WTC11 (cell line): ENCODE data around the gene CDC20. TPM values are rescaled to one million over a fixed set of nuclear protein-coding genes. Genes with fewer than 3 reads are reported as not detected.

Source experiments
- ATAC-seq: fragments of 200-7000 bp; cut with Tn5 transposase; 2 replicates; pipeline ENCODE4 v1.10.0; 2021; ENCODE audit warnings: mild to moderate bottlenecking, moderate library complexity
- CTCF ChIA-PET: fragments of 300-600 bp; sonication (Branson Sonifier 250); formaldehyde crosslinking; loops from one replicate; lab custom pipeline; 2021; ENCODE audit warnings: antibody characterized with exemption; lab: Charles Lee
- POLR2A ChIA-PET: fragments of 350-600 bp; sonication (Branson Sonifier 250); formaldehyde crosslinking; loops from one replicate; lab custom pipeline; 2021; ENCODE audit warnings: antibody characterized with exemption; lab: Charles Lee
- DNase-seq: peaks from one replicate; pipeline ENCODE4 v3.0.0; 2021; ENCODE audit warnings: low spot score
- H3K27ac Mint-ChIP-seq: 2 replicates; pipeline ENCODE4 v1.8.0; 2021; ENCODE audit warnings: mixed read lengths
- H3K27me3 Mint-ChIP-seq: 2 replicates; pipeline ENCODE4 v1.8.0; 2021; ENCODE audit warnings: low read depth, mild to moderate bottlenecking, moderate library complexity, mixed read lengths
- H3K36me3 Mint-ChIP-seq: 2 replicates; pipeline ENCODE4 v1.8.0; 2021; ENCODE audit warnings: mixed read lengths
- H3K4me1 Mint-ChIP-seq: 2 replicates; pipeline ENCODE4 v1.8.0; 2022; ENCODE audit warnings: mixed read lengths
- H3K4me3 Mint-ChIP-seq: 2 replicates; pipeline ENCODE4 v1.8.0; 2021; ENCODE audit warnings: mild to moderate bottlenecking, moderate library complexity, mixed read lengths
- H3K9me3 Mint-ChIP-seq: 2 replicates; pipeline ENCODE4 v1.8.0; 2021; ENCODE audit warnings: mixed read lengths
- CREB1 ChIP-seq: sonication (generic); formaldehyde crosslinking; IDR thresholded peaks from 2 replicates; pipeline ENCODE4 v1.8.0; 2023; ENCODE audit warnings: mild to moderate bottlenecking, missing genetic modification reagents
- ESRRA ChIP-seq: sonication (generic); formaldehyde crosslinking; IDR thresholded peaks from 2 replicates; pipeline ENCODE4 v1.8.1; 2022; ENCODE audit warnings: mild to moderate bottlenecking, missing genetic modification reagents, borderline replicate concordance
- GTF2I ChIP-seq: fragments of 250-450 bp; sonication (Bioruptor Pico); conservative IDR thresholded peaks from 2 replicates; pipeline ENCODE4 v1.4.0; 2021; ENCODE audit warnings: mild to moderate bottlenecking
- NFYB ChIP-seq: sonication (generic); formaldehyde crosslinking; conservative IDR thresholded peaks from 2 replicates; pipeline ENCODE4 v1.8.0; 2022; ENCODE audit warnings: low read depth, missing genetic modification reagents
- NR3C1 ChIP-seq: sonication (generic); formaldehyde crosslinking; conservative IDR thresholded peaks from 2 replicates; pipeline ENCODE4 v1.8.1; 2023; ENCODE audit warnings: low read depth, mild to moderate bottlenecking, missing genetic modification reagents
- SMAD3 ChIP-seq: sonication (generic); formaldehyde crosslinking; IDR thresholded peaks from 2 replicates; pipeline ENCODE4 v1.8.0; 2022; ENCODE audit warnings: missing genetic modification reagents, mild to moderate bottlenecking, borderline replicate concordance
- SOX15 ChIP-seq: fragments of 250-450 bp; sonication (Bioruptor Pico); IDR thresholded peaks from 2 replicates; pipeline ENCODE4 v1.9.0; 2021; ENCODE audit warnings: mild to moderate bottlenecking
- TEAD4 ChIP-seq: sonication (generic); formaldehyde crosslinking; IDR thresholded peaks from 2 replicates; pipeline ENCODE4 v1.8.0; 2022; ENCODE audit warnings: mild to moderate bottlenecking, missing genetic modification reagents
- total RNA-seq: library from RNA; stranded (reverse); gene quantifications from 3 replicates; pipeline ENCODE4 v1.2.3, GENCODE V29; 2021
- TF ChIP-seq, protein P1 (sequence below): sonication (generic); formaldehyde crosslinking; IDR thresholded peaks from 2 replicates; pipeline ENCODE4 v1.8.0; 2023; ENCODE audit warnings: missing genetic modification reagents, mild to moderate bottlenecking, borderline replicate concordance
- TF ChIP-seq, protein P2 (sequence below): sonication (generic); formaldehyde crosslinking; IDR thresholded peaks from 2 replicates; pipeline ENCODE4 v1.8.1; 2023; ENCODE audit warnings: mild to moderate bottlenecking, missing genetic modification reagents, moderate library complexity
- TF ChIP-seq, protein P3 (sequence below): sonication (generic); formaldehyde crosslinking; IDR thresholded peaks from 2 replicates; pipeline ENCODE4 v1.8.0; 2022; ENCODE audit warnings: mild to moderate bottlenecking, missing genetic modification reagents
- TF ChIP-seq, protein P4 (sequence below): fragments of 250-450 bp; sonication (Bioruptor Pico); IDR thresholded peaks from 2 replicates; pipeline ENCODE4 v1.8.0; 2021; ENCODE audit warnings: mild to moderate bottlenecking
- TF ChIP-seq, protein P5 (sequence below): fragments of 200-600 bp; IDR thresholded peaks from 2 replicates; pipeline ENCODE4 v1.8.0; 2022; ENCODE audit warnings: antibody characterized with exemption
- TF ChIP-seq, protein P6 (sequence below): fragments of 250-450 bp; sonication (Bioruptor Pico); IDR thresholded peaks from 2 replicates; pipeline ENCODE4 v1.9.0; 2021; ENCODE audit warnings: mild to moderate bottlenecking, borderline replicate concordance
- TF ChIP-seq, protein P7 (sequence below): sonication (generic); formaldehyde crosslinking; IDR thresholded peaks from 2 replicates; pipeline ENCODE4 v1.8.1; 2023; ENCODE audit warnings: mild to moderate bottlenecking, missing genetic modification reagents, moderate library complexity
- TF ChIP-seq, protein P8 (sequence below): sonication (generic); formaldehyde crosslinking; IDR thresholded peaks from 2 replicates; pipeline ENCODE4 v1.8.0; 2022; ENCODE audit warnings: mild to moderate bottlenecking, missing genetic modification reagents

The CDC20 gene
- total RNA-seq, 1 experiment from 2014 or later = 280 TPM

DNA sequence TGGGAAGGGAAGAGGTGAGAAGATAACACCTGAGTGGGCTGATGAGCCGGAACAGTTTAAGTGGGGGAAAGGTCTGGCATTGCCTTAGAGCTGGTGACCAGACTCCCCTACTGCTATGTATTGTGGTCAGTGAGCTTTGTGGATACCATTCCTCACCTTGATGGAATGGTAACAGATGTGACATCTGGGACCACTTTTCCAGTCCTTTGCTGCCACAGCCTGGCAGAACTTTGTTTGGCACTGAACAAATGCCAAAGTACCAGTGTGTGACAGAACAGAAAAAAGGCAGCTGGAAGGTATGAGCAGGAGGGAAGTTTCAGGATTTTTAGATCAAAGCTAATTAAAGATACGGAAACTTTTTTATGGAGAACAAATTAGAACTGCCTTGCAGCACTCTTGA, 24.7 kb downstream of the CDC20 start (continued):
- no peak for TF ChIP-seq NR3C1 (CRISPR knock-in tag)
- no peak for TF ChIP-seq ESRRA
- TF ChIP-seq, protein P1, sequence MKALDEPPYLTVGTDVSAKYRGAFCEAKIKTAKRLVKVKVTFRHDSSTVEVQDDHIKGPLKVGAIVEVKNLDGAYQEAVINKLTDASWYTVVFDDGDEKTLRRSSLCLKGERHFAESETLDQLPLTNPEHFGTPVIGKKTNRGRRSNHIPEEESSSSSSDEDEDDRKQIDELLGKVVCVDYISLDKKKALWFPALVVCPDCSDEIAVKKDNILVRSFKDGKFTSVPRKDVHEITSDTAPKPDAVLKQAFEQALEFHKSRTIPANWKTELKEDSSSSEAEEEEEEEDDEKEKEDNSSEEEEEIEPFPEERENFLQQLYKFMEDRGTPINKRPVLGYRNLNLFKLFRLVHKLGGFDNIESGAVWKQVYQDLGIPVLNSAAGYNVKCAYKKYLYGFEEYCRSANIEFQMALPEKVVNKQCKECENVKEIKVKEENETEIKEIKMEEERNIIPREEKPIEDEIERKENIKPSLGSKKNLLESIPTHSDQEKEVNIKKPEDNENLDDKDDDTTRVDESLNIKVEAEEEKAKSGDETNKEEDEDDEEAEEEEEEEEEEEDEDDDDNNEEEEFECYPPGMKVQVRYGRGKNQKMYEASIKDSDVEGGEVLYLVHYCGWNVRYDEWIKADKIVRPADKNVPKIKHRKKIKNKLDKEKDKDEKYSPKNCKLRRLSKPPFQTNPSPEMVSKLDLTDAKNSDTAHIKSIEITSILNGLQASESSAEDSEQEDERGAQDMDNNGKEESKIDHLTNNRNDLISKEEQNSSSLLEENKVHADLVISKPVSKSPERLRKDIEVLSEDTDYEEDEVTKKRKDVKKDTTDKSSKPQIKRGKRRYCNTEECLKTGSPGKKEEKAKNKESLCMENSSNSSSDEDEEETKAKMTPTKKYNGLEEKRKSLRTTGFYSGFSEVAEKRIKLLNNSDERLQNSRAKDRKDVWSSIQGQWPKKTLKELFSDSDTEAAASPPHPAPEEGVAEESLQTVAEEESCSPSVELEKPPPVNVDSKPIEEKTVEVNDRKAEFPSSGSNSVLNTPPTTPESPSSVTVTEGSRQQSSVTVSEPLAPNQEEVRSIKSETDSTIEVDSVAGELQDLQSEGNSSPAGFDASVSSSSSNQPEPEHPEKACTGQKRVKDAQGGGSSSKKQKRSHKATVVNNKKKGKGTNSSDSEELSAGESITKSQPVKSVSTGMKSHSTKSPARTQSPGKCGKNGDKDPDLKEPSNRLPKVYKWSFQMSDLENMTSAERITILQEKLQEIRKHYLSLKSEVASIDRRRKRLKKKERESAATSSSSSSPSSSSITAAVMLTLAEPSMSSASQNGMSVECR = no peak
- TF ChIP-seq NFYB = no peak
- TF ChIP-seq, protein P2, sequence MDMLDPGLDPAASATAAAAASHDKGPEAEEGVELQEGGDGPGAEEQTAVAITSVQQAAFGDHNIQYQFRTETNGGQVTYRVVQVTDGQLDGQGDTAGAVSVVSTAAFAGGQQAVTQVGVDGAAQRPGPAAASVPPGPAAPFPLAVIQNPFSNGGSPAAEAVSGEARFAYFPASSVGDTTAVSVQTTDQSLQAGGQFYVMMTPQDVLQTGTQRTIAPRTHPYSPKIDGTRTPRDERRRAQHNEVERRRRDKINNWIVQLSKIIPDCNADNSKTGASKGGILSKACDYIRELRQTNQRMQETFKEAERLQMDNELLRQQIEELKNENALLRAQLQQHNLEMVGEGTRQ (CRISPR knock-in tag) = no peak

DNA sequence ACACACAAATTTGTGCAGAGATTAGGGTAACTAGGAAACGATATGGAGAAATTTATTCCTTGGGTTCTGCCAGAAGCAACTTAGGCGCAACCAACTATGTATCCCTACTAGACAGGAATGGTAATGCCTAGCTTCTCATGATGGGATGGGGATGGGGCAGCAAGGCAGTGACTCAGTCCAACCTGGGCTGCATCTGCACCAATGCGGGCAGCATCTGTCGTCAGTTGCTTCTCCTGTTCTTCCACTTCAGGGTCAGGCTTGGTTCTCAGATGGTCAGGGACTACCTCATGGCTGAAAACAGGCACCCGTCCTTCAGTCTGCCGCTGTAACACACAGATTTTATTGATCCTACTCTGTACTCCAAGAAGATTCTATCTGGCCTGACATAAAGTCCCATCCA, 27.9 kb downstream of the CDC20 start:
- CTCF ChIA-PET = no interaction called here
- TF ChIP-seq TEAD4 (no peak), NR3C1 (CRISPR knock-in tag) (no peak), NFYB (no peak), SMAD3 (CRISPR knock-in tag) (no peak), SOX15 (CRISPR knock-in tag) (no peak), CREB1 (no peak), GTF2I (no peak)
- TF ChIP-seq, protein P3, sequence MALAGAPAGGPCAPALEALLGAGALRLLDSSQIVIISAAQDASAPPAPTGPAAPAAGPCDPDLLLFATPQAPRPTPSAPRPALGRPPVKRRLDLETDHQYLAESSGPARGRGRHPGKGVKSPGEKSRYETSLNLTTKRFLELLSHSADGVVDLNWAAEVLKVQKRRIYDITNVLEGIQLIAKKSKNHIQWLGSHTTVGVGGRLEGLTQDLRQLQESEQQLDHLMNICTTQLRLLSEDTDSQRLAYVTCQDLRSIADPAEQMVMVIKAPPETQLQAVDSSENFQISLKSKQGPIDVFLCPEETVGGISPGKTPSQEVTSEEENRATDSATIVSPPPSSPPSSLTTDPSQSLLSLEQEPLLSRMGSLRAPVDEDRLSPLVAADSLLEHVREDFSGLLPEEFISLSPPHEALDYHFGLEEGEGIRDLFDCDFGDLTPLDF (CRISPR knock-in tag) = no peak
- TF ChIP-seq, protein P4, sequence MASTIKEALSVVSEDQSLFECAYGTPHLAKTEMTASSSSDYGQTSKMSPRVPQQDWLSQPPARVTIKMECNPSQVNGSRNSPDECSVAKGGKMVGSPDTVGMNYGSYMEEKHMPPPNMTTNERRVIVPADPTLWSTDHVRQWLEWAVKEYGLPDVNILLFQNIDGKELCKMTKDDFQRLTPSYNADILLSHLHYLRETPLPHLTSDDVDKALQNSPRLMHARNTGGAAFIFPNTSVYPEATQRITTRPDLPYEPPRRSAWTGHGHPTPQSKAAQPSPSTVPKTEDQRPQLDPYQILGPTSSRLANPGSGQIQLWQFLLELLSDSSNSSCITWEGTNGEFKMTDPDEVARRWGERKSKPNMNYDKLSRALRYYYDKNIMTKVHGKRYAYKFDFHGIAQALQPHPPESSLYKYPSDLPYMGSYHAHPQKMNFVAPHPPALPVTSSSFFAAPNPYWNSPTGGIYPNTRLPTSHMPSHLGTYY (CRISPR knock-in tag) = no peak
- H3K36me3 Mint-ChIP-seq = peaks cover 34% of the 10 kb centered on the region

DNA sequence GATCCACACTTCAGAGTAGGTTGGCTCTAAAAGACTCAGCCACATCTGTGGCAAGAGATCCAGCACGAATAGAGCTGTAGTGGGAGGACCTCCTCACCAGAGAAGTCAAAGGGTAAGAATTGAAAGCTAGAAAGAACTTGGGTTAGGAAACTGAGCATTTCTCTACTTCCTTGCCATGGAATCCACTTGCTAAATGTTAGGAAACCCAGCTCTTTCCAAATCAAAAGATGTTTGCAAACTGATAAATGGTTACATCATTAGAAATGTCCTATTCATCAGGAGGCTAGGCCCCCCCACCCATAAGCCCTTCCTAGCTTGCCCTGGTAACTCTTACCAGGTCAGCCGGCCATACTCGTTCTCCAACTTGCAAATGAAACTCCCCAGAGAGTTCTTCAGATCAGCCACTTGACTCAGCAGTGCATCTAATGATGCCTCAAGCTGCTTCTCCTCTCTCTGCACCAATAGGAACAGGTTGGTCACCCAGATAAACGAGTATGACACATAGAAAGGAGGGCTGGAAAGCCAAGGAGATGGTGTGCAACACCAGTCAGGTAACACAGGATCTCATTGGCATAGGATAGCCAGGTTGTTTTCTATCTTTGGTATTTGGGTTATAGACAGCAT, 29.3 kb downstream of the CDC20 start:
- H3K27me3 Mint-ChIP-seq = no peaks in the 10 kb centered on the region; the same call in 1 of the 2 replicates
- DNase-seq = no peak
- no peak for ATAC-seq
- H3K9me3 Mint-ChIP-seq = no peaks in the 10 kb centered on the region
- peaks cover 31% of the 10 kb centered on the region for H3K36me3 Mint-ChIP-seq
- POLR2A ChIA-PET = interaction anchor here (2.5 kb wide), 1 partner anchor 30 kb away, joined by 17 read pairs; the partner anchor contains the start of gene CDC20
- H3K4me3 Mint-ChIP-seq = peak overlapping the region; percentile 99
- CTCF ChIA-PET = interaction anchor here (1.1 to 2.4 kb wide), 2 partner anchors 26 to 30 kb away, joined by 3 to 8 read pairs; partner anchors contain the start of gene CDC20
- peaks cover 19% of the 10 kb centered on the region for H3K4me1 Mint-ChIP-seq
- H3K27ac Mint-ChIP-seq = no peak overlapping the region
- TF ChIP-seq, protein P5, sequence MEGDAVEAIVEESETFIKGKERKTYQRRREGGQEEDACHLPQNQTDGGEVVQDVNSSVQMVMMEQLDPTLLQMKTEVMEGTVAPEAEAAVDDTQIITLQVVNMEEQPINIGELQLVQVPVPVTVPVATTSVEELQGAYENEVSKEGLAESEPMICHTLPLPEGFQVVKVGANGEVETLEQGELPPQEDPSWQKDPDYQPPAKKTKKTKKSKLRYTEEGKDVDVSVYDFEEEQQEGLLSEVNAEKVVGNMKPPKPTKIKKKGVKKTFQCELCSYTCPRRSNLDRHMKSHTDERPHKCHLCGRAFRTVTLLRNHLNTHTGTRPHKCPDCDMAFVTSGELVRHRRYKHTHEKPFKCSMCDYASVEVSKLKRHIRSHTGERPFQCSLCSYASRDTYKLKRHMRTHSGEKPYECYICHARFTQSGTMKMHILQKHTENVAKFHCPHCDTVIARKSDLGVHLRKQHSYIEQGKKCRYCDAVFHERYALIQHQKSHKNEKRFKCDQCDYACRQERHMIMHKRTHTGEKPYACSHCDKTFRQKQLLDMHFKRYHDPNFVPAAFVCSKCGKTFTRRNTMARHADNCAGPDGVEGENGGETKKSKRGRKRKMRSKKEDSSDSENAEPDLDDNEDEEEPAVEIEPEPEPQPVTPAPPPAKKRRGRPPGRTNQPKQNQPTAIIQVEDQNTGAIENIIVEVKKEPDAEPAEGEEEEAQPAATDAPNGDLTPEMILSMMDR = no peak
- TF ChIP-seq, protein P6, sequence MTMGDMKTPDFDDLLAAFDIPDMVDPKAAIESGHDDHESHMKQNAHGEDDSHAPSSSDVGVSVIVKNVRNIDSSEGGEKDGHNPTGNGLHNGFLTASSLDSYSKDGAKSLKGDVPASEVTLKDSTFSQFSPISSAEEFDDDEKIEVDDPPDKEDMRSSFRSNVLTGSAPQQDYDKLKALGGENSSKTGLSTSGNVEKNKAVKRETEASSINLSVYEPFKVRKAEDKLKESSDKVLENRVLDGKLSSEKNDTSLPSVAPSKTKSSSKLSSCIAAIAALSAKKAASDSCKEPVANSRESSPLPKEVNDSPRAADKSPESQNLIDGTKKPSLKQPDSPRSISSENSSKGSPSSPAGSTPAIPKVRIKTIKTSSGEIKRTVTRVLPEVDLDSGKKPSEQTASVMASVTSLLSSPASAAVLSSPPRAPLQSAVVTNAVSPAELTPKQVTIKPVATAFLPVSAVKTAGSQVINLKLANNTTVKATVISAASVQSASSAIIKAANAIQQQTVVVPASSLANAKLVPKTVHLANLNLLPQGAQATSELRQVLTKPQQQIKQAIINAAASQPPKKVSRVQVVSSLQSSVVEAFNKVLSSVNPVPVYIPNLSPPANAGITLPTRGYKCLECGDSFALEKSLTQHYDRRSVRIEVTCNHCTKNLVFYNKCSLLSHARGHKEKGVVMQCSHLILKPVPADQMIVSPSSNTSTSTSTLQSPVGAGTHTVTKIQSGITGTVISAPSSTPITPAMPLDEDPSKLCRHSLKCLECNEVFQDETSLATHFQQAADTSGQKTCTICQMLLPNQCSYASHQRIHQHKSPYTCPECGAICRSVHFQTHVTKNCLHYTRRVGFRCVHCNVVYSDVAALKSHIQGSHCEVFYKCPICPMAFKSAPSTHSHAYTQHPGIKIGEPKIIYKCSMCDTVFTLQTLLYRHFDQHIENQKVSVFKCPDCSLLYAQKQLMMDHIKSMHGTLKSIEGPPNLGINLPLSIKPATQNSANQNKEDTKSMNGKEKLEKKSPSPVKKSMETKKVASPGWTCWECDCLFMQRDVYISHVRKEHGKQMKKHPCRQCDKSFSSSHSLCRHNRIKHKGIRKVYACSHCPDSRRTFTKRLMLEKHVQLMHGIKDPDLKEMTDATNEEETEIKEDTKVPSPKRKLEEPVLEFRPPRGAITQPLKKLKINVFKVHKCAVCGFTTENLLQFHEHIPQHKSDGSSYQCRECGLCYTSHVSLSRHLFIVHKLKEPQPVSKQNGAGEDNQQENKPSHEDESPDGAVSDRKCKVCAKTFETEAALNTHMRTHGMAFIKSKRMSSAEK (CRISPR knock-in tag) = no peak
- TF ChIP-seq, protein P7, sequence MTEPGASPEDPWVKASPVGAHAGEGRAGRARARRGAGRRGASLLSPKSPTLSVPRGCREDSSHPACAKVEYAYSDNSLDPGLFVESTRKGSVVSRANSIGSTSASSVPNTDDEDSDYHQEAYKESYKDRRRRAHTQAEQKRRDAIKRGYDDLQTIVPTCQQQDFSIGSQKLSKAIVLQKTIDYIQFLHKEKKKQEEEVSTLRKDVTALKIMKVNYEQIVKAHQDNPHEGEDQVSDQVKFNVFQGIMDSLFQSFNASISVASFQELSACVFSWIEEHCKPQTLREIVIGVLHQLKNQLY (CRISPR knock-in tag) = no peak
- TF ChIP-seq, protein P8, sequence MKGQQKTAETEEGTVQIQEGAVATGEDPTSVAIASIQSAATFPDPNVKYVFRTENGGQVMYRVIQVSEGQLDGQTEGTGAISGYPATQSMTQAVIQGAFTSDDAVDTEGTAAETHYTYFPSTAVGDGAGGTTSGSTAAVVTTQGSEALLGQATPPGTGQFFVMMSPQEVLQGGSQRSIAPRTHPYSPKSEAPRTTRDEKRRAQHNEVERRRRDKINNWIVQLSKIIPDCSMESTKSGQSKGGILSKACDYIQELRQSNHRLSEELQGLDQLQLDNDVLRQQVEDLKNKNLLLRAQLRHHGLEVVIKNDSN (CRISPR knock-in tag) = no peak

More for the DNA sequence above, 27.9 kb downstream of the CDC20 start:
- no peak overlapping the region for H3K27ac Mint-ChIP-seq
- ATAC-seq (no peak), DNase-seq (no peak)
- no peak overlapping the region for H3K4me3 Mint-ChIP-seq
- H3K9me3 Mint-ChIP-seq = no peaks in the 10 kb centered on the region
- H3K4me1 Mint-ChIP-seq = peaks cover 19% of the 10 kb centered on the region
- no peaks in the 10 kb centered on the region; the same call in 1 of the 2 replicates for H3K27me3 Mint-ChIP-seq
- POLR2A ChIA-PET = no interaction called here
